Measurements from ENCODE around the gene FTCDNL1.

- TF ChIP-seq CTCF (IDR thresholded peaks at IDR 0.05; ENCODE audit: borderline replicate concordance, extremely low read depth, low read length, poor library complexity, severe bottlenecking) (no peak), EZH2 (IDR thresholded peaks at IDR 0.05; ENCODE audit: borderline replicate concordance, low read depth, low read length, severe bottlenecking) (no peak)
Measured at GRCh38 chr2:199798831-199799580, 52.0 kb downstream of the FTCDNL1 start.

Measured in DND-41 (cell line).